Tongue (tissue), 2 donors: ENCODE measurements around the gene RHOXF2. TPM values are rescaled to one million over a fixed set of nuclear protein-coding genes. Genes with fewer than 3 reads are reported as not detected.

Source experiments
- DNase-seq: peaks from one replicate; pipeline ENCODE4 v3.0.0-alpha.2; 2015
- total RNA-seq: library from RNA; depleted of rRNA; stranded (reverse); fragments of >200 nt; gene quantifications from one replicate; pipeline ENCODE4 v1.2.3, GENCODE V29; 2014

RHOXF2 gene
- total RNA-seq, 1 donor from 2014 or later = not detected

- DNase-seq = no peak
Observed at GRCh38 chrX:120205816-120206753, 47.7 kb downstream of the RHOXF2 start.

GRCh38 chrX:120207009-120207605, 48.7 kb downstream of the RHOXF2 start:
- no peak for DNase-seq

- peak; percentile 75 for DNase-seq
Observed at GRCh38 chrX:120213438-120214265, 55.2 kb downstream of the RHOXF2 start.

Other genes starting within 250 kb of the RHOXF2 start
- gene NKAP, start 214.9 kb upstream of the RHOXF2 start, total RNA-seq = 5.9 TPM
- not detected for gene RHOXF2B, start 80.9 kb upstream of the RHOXF2 start, total RNA-seq
- gene RHOXF1, start 42.7 kb upstream of the RHOXF2 start, total RNA-seq = not detected
- gene ZBTB33, start 92.2 kb downstream of the RHOXF2 start, total RNA-seq = 25.2 TPM
- 6.7 TPM for gene TMEM255A, start 152.8 kb downstream of the RHOXF2 start, total RNA-seq
- 367 TPM for gene ATP1B4, start 203.5 kb downstream of the RHOXF2 start, total RNA-seq